GM19324 (cell line): ENCODE measurements around the gene SWAP70.

Experiments
- ATAC-seq: cut with Tn5 transposase; IDR thresholded peaks from one replicate; pipeline ENCODE4 v1.9.1; 2021; ENCODE audit warnings: mild to moderate bottlenecking, moderate library complexity; ENCODE audit not compliant: unreplicated experiment, low FRiP score

SWAP70 gene

DNA sequence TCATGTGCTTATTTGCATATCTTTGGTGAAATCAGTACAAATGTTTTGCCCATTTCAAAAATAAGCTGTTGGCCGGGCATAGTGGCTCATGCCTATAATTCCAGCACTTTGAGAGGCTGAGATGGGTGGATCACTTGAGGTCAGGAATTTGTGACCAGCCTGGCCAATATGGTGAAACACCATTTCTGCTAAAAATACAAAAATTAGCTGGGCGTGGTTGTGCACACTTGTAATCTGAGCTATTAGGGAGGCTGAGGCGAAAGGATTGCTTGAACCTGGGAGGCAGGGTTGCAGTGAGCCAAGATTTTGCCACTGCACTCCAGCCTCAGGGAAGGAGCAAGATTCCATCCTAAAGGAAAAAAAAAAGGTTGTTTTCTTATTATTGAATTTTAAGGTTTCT lies 136.0 kb downstream of the SWAP70 start:
- no peak for ATAC-seq

GRCh38 chr11:9802291-9802861 lies 138.5 kb downstream of the SWAP70 start:
- ATAC-seq: no peak
